GM23338 (cell line): Measurements from ENCODE around the gene EBI3.

Source experiments
- CTCF ChIP-seq, 2 experiments: fragments of 200-600 bp in 1 of 2; sonication (generic) in 1 of 2; conservative IDR thresholded peaks; 2 replicates each; pipeline versions ENCODE4 v1.5.1 to v1.6.1; 2016 to 2017; ENCODE audit warnings: antibody characterized with exemption in 2 of 2, low read depth in 2 of 2, mild to moderate bottlenecking in 2 of 2, moderate library complexity in 1 of 2
- POLR2AphosphoS5 ChIP-seq: IDR thresholded peaks from 2 replicates; pipeline ENCODE4 v1.6.1; 2016; ENCODE audit warnings: antibody characterized with exemption, low read depth

- no peak for TF ChIP-seq POLR2AphosphoS5
- TF ChIP-seq CTCF (conservative IDR thresholded peaks at IDR 0.05; ENCODE audit: low read depth in 2 of 2), result no peak
Observed at GRCh38 chr19:4272894-4273293, 43.6 kb downstream of the EBI3 start.
